SH-SY5Y (cell line): ENCODE measurements around the gene MYL7.

Experiments
- GATA2 ChIP-seq: IDR thresholded peaks from 2 replicates; pipeline ENCODE4 v1.6.1; 2011; ENCODE audit warnings: mild to moderate bottlenecking, low read depth, low read length
- GATA3 ChIP-seq: IDR thresholded peaks from 2 replicates; pipeline ENCODE4 v1.6.1; 2011; ENCODE audit warnings: low read depth, mild to moderate bottlenecking, low read length, moderate library complexity

- TF ChIP-seq GATA2 (no peak), GATA3 (no peak)
Measured at GRCh38 chr7:44145969-44146911, 5.1 kb upstream of the MYL7 start.
